HT-29 (cell line): ENCODE data around the gene NTNG1. TPM values are rescaled to one million over a fixed set of nuclear protein-coding genes. Genes with fewer than 3 reads are reported as not detected.

Experiments
- DNase-seq: peaks from one replicate; pipeline ENCODE4 v3.0.0-alpha.2; 2015; ENCODE audit warnings: low spot score
- total RNA-seq: library from RNA; depleted of rRNA; stranded (reverse); fragments of >200 nt; shearing (Covaris generic); gene quantifications from 2 replicates; pipeline ENCODE4 v1.2.3, GENCODE V29; 2014

NTNG1 gene
- total RNA-seq, 1 experiment from 2014 or later: not detected

DNA sequence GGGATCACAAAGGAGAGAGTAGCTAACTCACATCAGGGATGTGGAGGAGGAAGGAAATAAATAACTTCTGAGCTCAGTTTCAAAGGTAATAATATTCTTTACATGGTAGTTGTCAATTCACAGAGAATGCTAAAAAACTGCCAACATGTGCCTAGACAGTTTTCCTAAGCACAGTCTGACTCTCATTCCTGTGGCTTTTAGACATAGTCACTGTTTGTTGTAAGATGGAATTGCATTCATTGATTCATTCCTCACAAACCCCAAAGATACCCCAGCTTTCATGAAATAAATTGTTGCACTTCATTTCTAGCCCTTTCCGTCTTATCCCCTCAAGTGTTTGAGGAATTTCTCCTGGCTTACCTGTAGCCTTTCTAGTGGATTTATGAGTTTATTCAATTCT lies 263.9 kb downstream of the NTNG1 start:
- no peak for DNase-seq

DNA sequence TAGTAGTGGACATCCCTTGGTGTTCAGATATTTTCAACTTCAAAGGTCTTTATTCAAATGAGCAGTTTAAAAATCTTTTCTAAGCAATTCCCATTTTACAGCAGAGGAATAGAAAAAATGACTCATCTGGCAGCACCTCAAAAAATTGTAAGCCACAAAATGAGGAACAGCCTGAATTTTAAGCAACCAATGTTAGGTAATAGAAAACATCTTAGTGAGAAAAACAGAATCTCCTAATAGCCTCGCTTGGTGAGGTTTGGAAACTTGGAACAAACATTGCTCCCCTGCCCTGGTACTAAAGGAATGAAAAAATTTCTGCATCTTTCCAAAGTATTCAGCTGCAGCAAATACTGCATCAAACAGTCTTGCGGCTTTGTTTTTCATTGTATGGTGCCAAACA lies 264.4 kb downstream of the NTNG1 start:
- DNase-seq: no peak

DNA sequence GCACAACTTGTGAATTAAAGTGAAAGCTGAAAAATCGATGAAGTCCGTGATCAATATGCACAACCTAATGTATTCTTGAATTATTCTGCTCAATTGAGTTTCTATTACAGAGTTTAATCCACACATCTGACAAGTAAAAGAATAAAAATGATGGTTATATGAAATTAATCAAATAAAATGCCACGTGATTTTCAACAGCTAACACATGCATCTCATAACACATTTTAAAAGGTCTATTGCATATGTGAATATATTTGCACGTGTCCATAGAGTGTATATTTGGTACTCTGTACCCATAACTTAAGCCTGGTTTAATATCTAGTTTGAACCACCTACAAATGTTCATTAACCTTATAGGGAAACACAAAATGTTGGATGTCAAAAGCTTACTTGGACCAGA lies 266.2 kb downstream of the NTNG1 start:
- no peak for DNase-seq

DNA sequence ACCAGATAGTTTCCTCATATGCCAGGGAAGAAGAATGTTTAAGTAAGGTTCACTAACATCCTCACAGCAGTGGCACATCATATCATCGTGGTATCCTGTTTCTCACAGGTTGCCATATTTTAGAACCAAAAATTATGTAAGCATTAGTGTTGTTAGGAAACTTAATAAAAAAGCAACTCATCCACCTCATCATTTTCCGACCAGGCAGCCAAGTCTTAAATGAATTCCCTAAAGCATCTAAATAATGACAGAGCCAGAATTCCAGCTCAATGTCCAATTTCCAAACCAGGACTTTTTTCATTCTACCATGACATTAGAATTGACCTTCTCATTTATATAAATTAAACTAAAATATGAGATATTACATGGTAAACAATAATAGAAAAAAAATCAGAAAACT lies 272.7 kb downstream of the NTNG1 start:
- DNase-seq: no peak

DNA sequence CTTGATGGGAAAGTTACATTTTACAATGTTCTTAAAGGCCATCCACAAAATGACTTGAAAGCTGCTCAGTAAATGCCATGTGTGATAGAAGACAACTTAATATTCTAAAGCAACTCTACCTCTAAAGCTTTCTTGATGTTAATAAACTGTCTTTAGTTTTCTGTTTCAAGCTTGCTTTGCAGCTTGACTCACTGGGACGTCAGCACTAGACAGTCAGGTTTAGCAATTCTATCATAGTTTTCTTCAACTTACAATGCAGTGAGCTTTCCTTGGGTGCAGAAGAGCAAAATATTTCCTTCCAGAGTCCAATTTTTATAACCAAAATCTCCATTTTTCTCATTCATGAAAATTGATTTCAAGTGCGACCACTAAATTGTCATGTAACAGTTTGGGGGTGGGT lies 273.1 kb downstream of the NTNG1 start:
- no peak for DNase-seq

DNA sequence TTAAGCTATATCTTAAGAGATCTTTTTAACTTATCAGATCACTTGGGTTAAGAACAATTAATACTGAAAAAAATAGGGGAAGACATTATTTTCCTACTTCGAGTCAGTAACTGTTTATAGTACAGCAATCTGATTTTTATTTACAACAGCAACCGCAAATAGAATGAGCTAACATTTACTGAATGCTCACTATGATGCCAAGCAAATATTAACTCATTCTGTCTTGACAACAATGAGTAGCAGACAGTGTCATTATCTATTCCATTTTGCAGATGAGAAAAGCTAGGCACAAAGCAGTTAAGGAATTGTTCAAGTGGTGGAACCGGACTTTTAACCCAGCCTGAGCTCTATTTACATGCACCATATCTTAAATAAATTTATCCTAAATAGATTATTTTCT lies 273.7 kb downstream of the NTNG1 start:
- no peak for DNase-seq

DNA sequence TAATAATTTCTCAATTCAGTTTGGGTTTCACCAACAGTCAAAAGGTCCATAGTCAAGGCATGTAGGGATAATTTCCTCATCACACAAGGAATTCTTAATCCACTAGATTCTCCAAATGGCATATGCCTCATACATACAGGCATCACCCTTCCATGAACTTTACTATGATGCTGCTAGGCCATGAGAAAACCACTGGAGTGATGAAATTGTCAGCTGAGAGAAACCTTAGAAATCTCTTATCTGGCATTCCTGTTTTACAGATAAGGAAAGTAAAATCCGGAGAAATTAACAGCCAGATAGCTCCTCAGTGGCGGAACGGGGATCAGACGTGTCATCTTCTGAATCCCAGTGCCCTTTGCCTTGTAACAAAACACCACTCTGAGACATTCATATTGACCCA lies 274.4 kb downstream of the NTNG1 start:
- DNase-seq: no peak

DNA sequence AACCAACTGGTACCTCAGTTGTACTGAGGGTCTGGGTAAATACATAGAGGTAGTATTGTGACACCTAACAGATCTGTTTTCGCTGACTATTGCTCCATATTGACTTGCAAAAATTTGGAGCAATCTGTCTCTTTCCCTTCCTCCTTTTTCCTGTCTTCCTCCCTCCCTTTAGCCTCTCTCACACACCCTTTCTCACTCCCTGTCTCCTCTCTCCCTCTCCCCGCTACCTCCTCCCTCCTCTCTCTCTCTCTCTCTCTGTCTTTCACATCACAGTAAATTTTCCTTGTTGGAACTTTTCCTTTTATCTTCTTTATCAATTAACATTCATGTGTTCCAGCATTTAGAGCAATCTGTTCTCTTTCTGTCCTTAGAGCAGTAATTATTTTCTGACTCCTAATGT lies 278.2 kb downstream of the NTNG1 start:
- no peak for DNase-seq

DNA sequence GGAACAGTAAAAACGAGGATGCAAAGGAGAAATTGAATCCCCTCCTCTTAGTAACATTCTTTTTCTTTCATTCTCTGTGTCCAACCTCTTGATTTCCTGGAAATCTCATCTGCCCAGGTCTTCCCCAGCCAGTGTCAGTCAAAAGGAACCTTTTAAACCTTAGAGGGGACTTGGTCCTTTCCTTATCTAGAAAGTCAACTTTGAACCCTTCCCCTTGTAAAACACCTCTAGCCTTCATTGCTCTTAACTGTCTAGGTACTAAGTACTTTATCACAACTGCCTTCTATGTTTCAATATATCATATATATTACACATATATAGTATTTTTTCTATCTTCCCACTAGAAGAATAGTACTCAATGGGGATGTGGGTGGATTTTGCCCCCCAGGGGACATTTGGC lies 282.1 kb downstream of the NTNG1 start:
- no peak for DNase-seq

DNA sequence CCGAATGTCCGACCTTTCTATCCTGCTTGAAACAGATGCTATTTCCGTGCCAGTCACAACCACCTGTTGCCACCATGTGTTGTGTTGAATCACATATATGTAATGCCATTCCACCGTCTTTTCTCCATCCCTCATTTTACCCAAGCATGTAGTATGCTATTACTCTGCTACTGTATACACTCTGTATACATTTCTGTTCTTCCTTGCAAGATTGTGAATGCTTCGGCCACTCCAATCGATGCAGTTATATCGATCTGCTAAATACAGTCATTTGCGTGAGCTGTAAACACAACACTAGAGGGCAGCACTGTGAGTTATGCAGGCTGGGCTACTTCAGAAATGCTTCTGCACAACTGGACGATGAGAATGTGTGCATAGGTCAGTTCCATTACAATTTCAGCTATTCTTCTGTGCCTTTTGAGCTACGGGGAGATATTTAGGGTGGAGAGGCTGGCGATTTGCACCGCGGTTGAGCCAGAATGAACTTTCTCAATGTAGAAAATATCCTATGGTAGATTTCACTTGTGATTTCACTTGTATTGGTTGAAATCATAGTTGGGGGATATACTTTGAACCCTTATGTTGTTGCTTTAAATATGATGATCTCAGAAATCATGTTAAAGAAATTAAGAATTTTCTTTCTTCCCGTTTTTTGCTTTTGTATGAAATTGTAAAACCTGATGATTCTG lies 289.8 kb downstream of the NTNG1 start:
- peak; percentile 58 for DNase-seq

DNA sequence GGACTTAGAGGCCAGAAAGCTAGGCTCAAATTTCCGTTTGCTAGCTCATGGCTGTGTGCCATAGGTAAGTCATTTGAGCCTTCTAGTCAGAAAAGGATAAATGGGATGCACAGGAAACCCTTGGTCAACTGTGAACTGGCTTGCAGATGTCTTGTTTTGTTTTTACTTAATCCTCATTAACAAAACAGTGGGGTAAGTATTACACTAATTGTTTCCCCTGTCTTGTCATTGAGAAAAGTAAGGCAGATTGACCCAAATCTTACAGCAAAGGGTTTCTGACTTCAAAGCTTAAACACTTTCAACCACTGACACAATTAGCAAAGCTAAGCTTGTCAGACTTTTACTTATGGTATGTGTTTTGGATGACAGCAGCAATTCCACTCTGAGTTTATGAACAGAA lies 291.3 kb downstream of the NTNG1 start:
- no peak for DNase-seq

DNA sequence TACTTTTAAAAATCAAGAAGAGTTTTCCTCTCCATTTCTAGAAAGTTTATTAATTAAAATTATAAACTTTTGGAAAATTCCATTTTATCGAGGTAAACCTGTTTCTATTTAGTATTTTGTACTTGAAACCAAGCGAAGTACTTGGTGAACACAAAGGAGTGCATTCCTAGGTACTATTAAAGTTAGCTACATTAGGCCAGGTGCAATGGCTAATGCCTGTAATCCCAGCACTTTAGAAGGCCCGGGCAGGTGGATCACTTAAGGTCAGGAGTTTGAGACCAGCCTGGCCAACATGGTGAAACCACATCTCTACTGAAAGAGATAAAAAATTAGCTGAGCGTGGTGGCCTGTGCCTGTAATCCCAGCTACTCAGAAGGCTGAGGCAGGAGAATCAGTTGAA lies 292.2 kb downstream of the NTNG1 start:
- DNase-seq: no peak

DNA sequence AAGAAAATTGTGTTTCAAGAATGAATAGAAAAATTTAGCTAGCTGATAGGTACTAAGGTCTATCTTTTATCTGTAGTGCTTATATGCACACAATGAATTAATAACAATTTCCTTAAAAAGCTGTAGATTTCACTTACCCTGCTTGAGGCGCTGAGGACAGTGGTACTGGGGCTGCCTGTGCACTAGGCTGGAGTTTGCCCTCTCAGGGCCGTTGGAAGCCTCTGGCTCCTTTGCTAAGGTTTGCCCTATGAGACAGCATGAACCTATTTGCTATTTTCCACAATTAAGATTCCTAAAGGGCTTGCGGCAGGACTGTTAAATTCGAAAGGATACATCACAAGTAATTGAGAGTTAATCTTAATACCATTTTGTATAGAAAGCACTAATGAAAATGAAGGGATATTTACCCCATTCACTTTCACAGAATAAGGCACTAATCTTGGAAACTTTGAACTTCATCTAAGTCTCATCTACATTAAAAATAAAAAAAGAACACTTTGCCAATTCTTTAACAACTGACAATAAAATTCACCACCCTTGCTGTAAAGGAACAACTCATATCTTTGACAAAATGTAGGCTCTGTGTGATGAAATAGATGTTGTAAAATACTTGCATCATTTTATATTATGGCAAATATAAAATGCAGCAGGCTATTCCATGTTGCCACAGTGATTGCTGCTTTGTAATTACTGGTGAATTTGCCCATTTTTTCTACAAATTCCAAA lies 293.0 kb downstream of the NTNG1 start:
- DNase-seq: no peak

DNA sequence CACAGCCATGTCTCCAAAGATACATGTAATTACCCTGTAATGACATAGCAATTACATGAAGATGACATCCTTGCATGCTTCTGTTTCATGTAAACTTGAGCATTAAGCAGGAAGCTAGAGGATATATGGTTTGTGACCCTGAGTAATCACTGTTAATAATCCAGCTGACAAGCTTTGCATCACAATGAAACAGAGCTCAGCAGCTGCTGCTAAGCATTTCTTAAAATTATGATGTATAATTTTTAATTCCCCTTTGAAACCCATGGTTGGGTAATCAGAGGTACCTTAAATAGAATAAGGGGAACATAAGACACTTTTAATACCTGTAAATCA lies 293.5 kb downstream of the NTNG1 start:
- DNase-seq: no peak

DNA sequence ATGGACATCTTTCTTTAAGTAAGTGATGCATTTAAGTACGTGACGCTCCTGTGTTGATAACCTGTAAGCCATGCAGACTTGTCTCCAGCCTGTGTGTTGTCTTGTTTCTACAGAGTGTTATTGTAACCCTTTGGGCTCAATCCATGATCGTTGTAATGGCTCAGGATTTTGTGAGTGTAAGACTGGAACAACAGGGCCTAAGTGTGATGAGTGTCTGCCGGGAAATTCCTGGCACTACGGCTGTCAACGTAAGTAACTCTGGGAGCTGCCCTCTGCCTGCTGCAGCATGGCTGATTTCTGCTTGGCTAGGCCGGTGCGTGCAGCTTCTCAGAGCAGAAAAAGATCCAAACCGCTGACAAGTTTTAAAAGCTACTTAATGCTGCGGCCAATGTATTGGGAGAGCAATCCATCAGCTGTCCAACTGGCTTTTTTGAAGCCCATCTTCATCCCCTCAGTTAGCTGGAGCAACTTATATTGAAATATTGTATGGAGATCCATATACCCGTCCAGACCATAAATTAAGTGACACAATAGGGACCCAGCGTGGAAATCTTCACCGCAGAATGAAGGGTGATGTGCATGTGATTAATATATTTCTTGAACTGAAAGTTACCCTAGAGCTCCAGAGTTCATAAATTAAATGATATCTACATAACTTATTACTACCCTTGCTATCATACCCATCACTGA lies 295.9 kb downstream of the NTNG1 start:
- DNase-seq: no peak

DNA sequence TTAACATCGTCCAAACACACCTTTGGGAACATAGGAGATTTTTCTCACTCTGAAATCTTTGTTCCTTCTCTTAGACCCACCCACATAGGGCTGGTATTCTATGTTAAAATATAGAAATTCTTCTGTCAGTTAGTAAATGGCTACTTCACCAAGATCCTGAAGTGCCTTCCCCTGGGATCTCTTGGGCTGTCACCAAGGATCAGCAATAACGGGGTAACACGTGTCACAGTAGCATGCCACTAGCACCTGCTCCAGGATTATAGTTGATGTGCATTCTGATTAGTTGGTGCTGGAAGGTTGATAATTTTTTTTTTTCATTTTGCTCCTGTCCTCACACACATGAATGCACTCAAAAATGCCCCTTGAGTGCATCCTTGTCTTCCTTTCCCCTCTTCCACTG lies 298.7 kb downstream of the NTNG1 start:
- no peak for DNase-seq

DNA sequence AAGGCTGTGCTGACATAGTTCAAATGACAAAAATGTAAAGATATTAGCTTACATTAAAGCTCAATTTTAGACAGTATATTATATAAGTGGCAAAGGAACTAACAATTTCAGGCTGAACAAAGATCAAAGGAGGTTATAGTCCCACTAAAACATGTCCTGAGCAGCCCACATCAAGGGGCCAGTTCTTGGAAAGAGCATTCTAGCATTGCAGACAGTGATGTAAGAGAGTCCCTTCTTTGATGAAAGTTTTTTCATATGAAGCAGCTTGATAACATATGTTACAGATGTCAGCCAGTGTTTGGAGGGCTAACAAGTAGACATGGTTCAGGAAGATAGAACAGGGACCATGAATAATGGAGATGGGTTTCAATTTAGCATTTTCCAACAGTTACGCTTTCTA lies 301.7 kb downstream of the NTNG1 start:
- no peak for DNase-seq

DNA sequence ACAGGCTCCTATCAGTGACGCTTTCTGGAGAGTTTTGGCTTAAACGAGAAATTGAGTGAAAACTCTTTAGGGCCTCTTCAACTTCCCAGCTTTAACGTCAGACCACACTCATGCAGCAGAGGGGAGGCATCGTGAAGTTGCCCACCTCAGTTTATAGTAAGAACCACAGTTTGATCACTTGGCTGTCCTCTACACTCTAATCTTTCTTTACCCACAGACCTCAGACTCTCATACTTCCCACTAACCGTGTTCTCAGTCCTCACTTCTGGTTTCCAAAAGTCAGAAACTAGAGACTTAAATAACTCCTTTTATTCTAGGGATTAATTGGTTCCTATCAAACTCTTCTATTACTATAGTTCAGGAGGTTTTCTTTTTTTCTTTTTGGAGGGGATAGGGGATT lies 302.2 kb downstream of the NTNG1 start:
- DNase-seq: no peak

DNA sequence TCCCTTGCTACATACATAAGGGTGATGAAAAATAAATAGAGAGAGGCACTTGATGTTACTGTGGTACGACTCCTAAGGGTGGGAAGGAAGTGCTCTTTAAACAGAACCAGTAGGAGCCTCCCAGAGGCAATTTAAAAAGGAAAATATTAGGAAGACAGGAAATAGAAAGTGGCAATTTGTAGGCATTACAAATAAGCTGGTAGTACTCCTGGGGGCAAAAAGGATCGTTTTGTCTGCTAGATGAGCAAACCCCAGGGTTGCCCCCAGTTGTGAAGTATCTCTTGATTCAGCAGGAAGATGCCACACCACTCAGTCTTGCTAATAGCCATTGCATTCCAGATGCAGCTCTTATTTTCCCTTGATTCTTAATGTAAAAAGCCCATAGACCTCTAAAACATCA lies 303.0 kb downstream of the NTNG1 start:
- DNase-seq: no peak

DNA sequence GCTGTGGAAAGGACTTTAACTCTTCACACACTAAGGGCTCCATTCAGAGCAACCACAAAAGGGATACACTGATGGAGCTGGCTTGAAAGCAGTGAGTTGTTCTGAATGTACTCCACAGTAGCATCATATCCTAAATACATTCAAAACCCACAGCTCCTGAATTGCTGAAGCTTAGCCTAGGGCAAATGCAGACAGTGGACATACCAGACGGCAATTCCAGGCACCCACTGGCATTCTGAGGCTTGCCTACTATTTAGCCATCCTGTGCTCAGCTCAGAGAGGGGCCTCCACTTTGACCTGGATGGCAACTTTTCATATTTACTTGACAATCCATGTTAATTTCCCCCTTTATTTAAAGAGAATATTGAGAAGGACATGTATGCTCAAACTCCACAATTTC lies 303.5 kb downstream of the NTNG1 start:
- no peak for DNase-seq

DNA sequence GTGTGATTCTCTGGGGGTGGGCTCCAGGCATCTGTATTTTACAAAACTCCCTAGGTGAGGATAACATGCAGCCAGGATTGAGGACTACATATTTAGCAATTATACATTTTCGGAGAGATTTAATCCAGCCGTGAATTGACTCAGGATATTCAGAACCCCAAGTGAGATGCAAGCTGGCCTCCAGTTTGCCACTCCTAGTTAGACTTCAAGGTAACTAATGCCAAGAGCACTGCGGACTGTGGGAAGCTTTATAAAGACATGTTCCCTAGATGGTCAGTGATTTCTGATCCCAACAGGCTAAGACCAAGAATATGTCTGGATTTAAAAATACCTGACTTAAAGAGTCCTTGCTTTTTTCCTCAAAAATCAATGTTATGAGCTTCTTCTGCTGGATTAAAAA lies 308.5 kb downstream of the NTNG1 start:
- DNase-seq: no peak

DNA sequence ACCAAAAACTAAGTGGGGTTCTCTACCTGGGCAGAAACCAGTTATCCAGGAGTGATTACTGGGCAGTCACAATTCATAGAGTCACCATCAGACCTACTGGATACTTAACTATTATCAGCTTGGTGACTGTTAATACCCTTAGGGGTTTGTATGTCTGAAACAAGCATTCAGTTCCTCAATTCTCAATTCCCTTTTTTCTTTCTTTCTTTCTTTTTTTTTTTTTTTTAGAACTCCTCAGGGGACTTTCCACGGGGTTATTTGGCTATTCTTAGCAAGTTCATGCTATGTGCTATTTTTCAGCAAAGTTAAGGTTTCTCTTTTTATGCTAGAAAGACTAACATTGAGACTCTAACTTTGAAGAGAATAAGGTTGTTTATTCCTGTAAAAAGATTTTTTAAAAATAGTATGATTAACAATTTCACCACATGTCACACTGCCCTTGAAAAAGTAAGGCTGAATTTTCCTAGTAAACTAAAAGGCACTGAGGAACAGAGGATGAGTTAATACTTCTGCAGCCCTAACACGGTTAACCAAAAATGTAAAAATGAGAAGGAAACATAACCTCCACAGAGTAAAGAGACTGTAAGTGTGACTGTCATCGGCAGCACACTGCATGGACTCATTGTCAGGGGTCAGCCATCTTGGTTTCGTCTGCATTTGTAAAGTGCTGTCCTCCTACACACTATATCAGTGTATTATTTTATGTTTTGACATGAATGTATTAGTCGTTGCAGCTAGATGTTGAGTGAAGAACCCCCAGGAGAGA lies 310.2 kb downstream of the NTNG1 start:
- DNase-seq: no peak
